ENCODE results near the gene GPC5. TPM values are rescaled to one million over a fixed set of nuclear protein-coding genes. Genes with fewer than 3 reads are reported as not detected.
"Not testable (repeated sequence)": the region's sequence is repeated elsewhere in the genome, so short reads cannot be mapped to it uniquely, and the experiment has no call there.

The GPC5 gene
- polyA plus RNA-seq, 2 donors, result not detected

- H3K9me3 ChIP-seq (ENCODE audit: control insufficient read depth in 2 of 2, insufficient read depth in 1 of 2, low read depth in 1 of 2, low read length in 1 of 2), result no peaks in the 10 kb centered on the region
- H3K4me1 ChIP-seq (ENCODE audit: control insufficient read depth in 2 of 2, insufficient read depth in 2 of 2, low read length in 1 of 2), result no peaks in the 10 kb centered on the region
- no peak overlapping the region for H3K27ac ChIP-seq (ENCODE audit: low read depth in 2 of 2, low read length in 1 of 2)
- 31 to 35% methylated on average over 3 of the region's 3 CpGs for WGBS, 2 donors
- no peaks in the 10 kb centered on the region for H3K36me3 ChIP-seq (ENCODE audit: control insufficient read depth in 2 of 2, insufficient read depth in 2 of 2, low read length in 1 of 2)
- no peak overlapping the region for H3K4me3 ChIP-seq (ENCODE audit: low read depth in 1 of 2, low read length in 2 of 2)
- no peaks in the 10 kb centered on the region for H3K27me3 ChIP-seq (ENCODE audit: control insufficient read depth in 1 of 2, insufficient read depth in 2 of 2, low read length in 2 of 2)
Observed at GRCh38 chr13:91773591-91774227, 375.3 kb downstream of the GPC5 start.

DNA sequence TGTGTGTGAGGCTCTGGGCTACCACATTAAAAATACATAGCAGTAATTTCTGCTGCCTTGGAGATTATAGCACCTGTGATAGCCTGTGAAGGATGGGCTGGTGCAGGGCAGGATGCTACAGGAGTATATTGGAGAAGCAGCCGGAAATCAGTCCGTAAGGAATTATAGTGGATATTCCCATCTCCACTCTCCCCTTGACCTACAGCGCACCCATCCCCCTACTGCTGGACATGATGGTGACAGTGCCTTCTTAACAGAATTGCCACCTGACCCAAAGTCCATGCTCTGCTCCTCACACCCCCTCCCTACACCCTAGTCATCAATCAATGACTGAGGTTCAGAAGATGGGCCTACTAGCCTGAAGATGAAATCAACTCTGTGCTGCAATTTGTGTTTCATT lies 376.0 kb downstream of the GPC5 start:
- WGBS, 2 donors, result 92 to 100% methylated on average over 3 of the region's 3 CpGs
- Histone ChIP-seq H3K4me1 (ENCODE audit: control insufficient read depth in 2 of 2, insufficient read depth in 2 of 2, low read length in 1 of 2) (no peaks in the 10 kb centered on the region), H3K36me3 (ENCODE audit: control insufficient read depth in 2 of 2, insufficient read depth in 2 of 2, low read length in 1 of 2) (no peaks in the 10 kb centered on the region)

DNA sequence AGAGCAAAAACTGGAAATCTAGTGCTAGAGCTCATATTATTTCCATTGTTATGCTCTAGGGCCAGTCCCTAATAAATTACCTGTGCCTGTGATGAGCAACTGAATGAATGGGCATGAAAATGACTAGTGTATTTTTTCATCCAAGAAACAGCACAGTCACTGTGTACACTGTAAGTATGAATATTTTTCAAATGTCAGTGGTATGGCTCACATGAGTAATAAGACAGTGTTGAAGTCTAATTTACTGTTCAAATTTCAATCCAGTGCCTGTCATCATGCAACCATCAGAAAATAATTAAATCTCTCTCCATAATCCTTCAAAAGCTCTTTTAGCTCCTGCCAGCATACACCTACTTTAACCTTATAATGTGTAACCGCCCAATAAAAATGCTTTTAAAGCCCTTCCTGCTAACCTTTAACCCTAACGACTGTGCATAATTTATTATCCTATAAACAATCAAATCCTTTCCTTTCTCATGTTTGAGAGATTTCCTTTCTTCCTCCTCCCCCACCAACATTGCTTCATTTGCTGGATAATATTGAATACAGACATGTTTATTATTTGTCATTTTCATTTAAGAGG lies 378.3 kb downstream of the GPC5 start:
- no peaks in the 10 kb centered on the region for H3K9me3 ChIP-seq (ENCODE audit: control insufficient read depth in 2 of 2, insufficient read depth in 1 of 2, low read depth in 1 of 2, low read length in 1 of 2)
- H3K36me3 ChIP-seq (ENCODE audit: control insufficient read depth in 2 of 2, insufficient read depth in 2 of 2, low read length in 1 of 2), result no peaks in the 10 kb centered on the region
- no peak overlapping the region for H3K27ac ChIP-seq (ENCODE audit: low read depth in 2 of 2, low read length in 1 of 2)
- H3K4me3 ChIP-seq (ENCODE audit: low read depth in 1 of 2, low read length in 2 of 2), result no peak overlapping the region
- WGBS, 2 donors, result 53 to 58% methylated on average over 2 of the region's 2 CpGs
- H3K4me1 ChIP-seq (ENCODE audit: control insufficient read depth in 2 of 2, insufficient read depth in 2 of 2, low read length in 1 of 2), result no peaks in the 10 kb centered on the region
- H3K27me3 ChIP-seq (ENCODE audit: control insufficient read depth in 1 of 2, insufficient read depth in 2 of 2, low read length in 2 of 2), result no peaks in the 10 kb centered on the region

More for the DNA sequence above, 376.0 kb downstream of the GPC5 start:
- no peak overlapping the region for H3K27ac ChIP-seq (ENCODE audit: low read depth in 2 of 2, low read length in 1 of 2)
- no peaks in the 10 kb centered on the region for H3K9me3 ChIP-seq (ENCODE audit: control insufficient read depth in 2 of 2, insufficient read depth in 1 of 2, low read depth in 1 of 2, low read length in 1 of 2)
- no peaks in the 10 kb centered on the region for H3K27me3 ChIP-seq (ENCODE audit: control insufficient read depth in 1 of 2, insufficient read depth in 2 of 2, low read length in 2 of 2)
- H3K4me3 ChIP-seq (ENCODE audit: low read depth in 1 of 2, low read length in 2 of 2), result no peak overlapping the region

DNA sequence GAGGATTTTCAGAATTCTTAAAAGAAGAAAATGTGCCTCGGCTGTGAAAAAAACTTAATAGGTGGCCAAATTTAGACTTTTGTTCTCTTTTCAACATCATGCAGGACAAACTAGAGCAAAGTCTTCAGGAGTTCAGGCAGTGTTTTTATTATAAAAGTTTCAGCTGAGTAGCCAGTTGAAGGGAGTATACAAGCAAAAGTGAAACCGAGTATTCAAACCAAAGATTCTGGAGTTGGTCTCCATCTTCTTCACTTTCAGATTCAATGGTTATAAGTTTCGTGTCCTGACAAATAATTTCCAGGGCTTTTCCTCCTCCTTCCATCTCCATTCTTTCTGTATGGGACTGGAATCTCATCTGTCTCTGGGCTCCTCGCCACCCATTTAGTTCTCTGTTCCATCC lies 379.7 kb downstream of the GPC5 start:
- 84 to 86% methylated on average over 4 of the region's 4 CpGs for WGBS, 2 donors
- no peaks in the 10 kb centered on the region for H3K9me3 ChIP-seq (ENCODE audit: control insufficient read depth in 2 of 2, insufficient read depth in 1 of 2, low read depth in 1 of 2, low read length in 1 of 2)
- no peaks in the 10 kb centered on the region for H3K27me3 ChIP-seq (ENCODE audit: control insufficient read depth in 1 of 2, insufficient read depth in 2 of 2, low read length in 2 of 2)
- H3K4me3 ChIP-seq (ENCODE audit: low read depth in 1 of 2, low read length in 2 of 2), result no peak overlapping the region
- no peaks in the 10 kb centered on the region for H3K4me1 ChIP-seq (ENCODE audit: control insufficient read depth in 2 of 2, insufficient read depth in 2 of 2, low read length in 1 of 2)
- H3K27ac ChIP-seq (ENCODE audit: low read depth in 2 of 2, low read length in 1 of 2), result no peak overlapping the region
- no peaks in the 10 kb centered on the region for H3K36me3 ChIP-seq (ENCODE audit: control insufficient read depth in 2 of 2, insufficient read depth in 2 of 2, low read length in 1 of 2)

DNA sequence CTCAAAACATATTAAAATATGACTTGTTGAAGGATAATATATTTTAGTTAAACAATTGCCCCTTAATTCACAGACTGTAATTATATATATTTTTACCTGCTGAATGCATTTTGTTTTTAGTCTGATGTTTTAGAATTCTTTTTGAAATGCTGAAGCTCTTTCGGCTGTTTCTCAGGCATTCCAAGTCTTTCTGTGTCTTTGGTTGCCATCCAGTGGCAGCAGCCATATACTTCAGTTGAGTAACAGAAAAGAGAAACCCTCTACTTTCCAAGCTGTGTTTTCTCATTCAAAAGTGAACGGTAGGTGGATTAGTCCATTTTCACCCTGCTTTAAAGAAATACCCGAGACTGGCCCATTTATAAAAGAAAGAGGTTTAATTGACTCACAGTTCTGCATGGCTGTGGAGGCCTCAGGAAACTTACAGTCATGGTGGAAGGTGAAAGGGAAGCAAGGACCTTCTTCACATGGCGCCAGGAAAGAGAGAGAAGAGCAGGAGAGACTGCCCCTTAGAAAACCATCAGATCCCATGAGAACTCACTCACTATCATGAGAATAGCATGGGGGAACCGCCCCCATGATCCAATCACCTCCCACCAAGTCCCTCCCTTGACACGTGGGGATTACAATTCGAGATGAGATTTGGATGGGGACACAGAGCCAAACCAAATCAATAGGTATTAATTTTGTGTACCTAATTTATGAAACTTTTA lies 383.7 kb downstream of the GPC5 start:
- not testable (repeated sequence) for H3K27me3 ChIP-seq (ENCODE audit: control insufficient read depth in 1 of 2, insufficient read depth in 2 of 2, low read length in 2 of 2); H3K9me3 ChIP-seq (ENCODE audit: control insufficient read depth in 2 of 2, insufficient read depth in 1 of 2, low read depth in 1 of 2, low read length in 1 of 2); H3K36me3 ChIP-seq (ENCODE audit: control insufficient read depth in 2 of 2, insufficient read depth in 2 of 2, low read length in 1 of 2); H3K4me3 ChIP-seq (ENCODE audit: low read depth in 1 of 2, low read length in 2 of 2); H3K27ac ChIP-seq (ENCODE audit: low read depth in 2 of 2, low read length in 1 of 2); H3K4me1 ChIP-seq (ENCODE audit: control insufficient read depth in 2 of 2, insufficient read depth in 2 of 2, low read length in 1 of 2)
- 61 to 63% methylated on average over 7 of the region's 7 CpGs for WGBS, 2 donors

- 66 to 68% methylated on average over 5 of the region's 5 CpGs for WGBS, 2 donors
- H3K36me3 ChIP-seq (ENCODE audit: control insufficient read depth in 2 of 2, insufficient read depth in 2 of 2, low read length in 1 of 2), result no peaks in the 10 kb centered on the region
- H3K4me3 ChIP-seq (ENCODE audit: low read depth in 1 of 2, low read length in 2 of 2), result no peak overlapping the region
- H3K27me3 ChIP-seq (ENCODE audit: control insufficient read depth in 1 of 2, insufficient read depth in 2 of 2, low read length in 2 of 2), result no peaks in the 10 kb centered on the region
- no peak overlapping the region for H3K27ac ChIP-seq (ENCODE audit: low read depth in 2 of 2, low read length in 1 of 2)
- no peaks in the 10 kb centered on the region for H3K4me1 ChIP-seq (ENCODE audit: control insufficient read depth in 2 of 2, insufficient read depth in 2 of 2, low read length in 1 of 2)
- H3K9me3 ChIP-seq (ENCODE audit: control insufficient read depth in 2 of 2, insufficient read depth in 1 of 2, low read depth in 1 of 2, low read length in 1 of 2), result no peaks in the 10 kb centered on the region
Observed at GRCh38 chr13:91785431-91786119, 387.2 kb downstream of the GPC5 start.

DNA sequence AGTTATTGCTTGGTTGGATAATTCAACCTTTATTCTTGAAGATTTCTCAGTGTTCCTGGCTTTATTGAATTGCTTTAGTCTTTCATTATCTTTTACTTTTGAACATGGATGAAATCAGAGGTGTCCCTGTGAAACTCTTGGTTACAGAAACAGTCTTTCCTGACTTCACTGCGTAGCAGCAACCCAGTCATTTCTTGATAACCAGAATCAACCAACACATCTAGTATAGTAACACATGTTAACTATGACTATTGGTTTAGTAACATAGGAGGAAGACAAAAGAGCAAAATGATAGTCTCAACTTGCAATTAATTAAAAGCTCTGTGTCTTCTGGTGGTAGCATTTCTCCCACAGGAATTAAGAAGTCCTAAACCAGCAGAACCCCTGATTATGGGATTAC lies 393.6 kb downstream of the GPC5 start:
- H3K4me1 ChIP-seq (ENCODE audit: control insufficient read depth in 2 of 2, insufficient read depth in 2 of 2, low read length in 1 of 2), result no peaks in the 10 kb centered on the region

DNA sequence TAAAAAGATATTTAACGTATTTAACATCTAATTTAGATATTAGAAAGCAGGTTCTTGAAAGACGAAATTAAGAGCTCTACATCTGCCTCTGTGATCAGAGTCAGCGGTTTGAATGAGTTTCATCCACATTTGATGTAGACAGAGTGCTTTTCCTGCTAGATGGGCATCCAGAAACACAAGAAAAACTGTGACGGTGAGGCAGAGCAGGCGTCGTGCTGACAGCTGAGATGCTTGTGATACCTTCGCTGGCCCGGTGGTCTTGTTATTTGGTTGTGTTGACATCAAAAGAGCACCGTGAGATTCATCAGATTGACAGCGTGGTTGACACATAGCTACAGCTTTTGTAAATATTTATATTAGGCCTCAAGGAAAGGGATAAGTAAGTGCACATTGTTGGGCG lies 399.1 kb downstream of the GPC5 start:
- WGBS, 2 donors, result 36 to 37% methylated on average over 11 of the region's 11 CpGs
- Histone ChIP-seq H3K27me3 (ENCODE audit: control insufficient read depth in 1 of 2, insufficient read depth in 2 of 2, low read length in 2 of 2) (no peaks in the 10 kb centered on the region), H3K36me3 (ENCODE audit: control insufficient read depth in 2 of 2, insufficient read depth in 2 of 2, low read length in 1 of 2) (no peaks in the 10 kb centered on the region), H3K4me1 (ENCODE audit: control insufficient read depth in 2 of 2, insufficient read depth in 2 of 2, low read length in 1 of 2) (no peaks in the 10 kb centered on the region), H3K4me3 (ENCODE audit: low read depth in 1 of 2, low read length in 2 of 2) (no peak overlapping the region), H3K27ac (ENCODE audit: low read depth in 2 of 2, low read length in 1 of 2) (no peak overlapping the region), H3K9me3 (ENCODE audit: control insufficient read depth in 2 of 2, insufficient read depth in 1 of 2, low read depth in 1 of 2, low read length in 1 of 2) (peaks cover 0 to 4% of the 10 kb centered on the region in 2 donors)

More for the DNA sequence above, 393.6 kb downstream of the GPC5 start:
- 72 to 81% methylated on average over 1 of the region's 1 CpG for WGBS, 2 donors
- H3K27ac ChIP-seq (ENCODE audit: low read depth in 2 of 2, low read length in 1 of 2), result no peak overlapping the region
- H3K9me3 ChIP-seq (ENCODE audit: control insufficient read depth in 2 of 2, insufficient read depth in 1 of 2, low read depth in 1 of 2, low read length in 1 of 2), result peaks cover 0 to 4% of the 10 kb centered on the region in 2 donors
- H3K4me3 ChIP-seq (ENCODE audit: low read depth in 1 of 2, low read length in 2 of 2), result no peak overlapping the region
- H3K36me3 ChIP-seq (ENCODE audit: control insufficient read depth in 2 of 2, insufficient read depth in 2 of 2, low read length in 1 of 2), result no peaks in the 10 kb centered on the region
- H3K27me3 ChIP-seq (ENCODE audit: control insufficient read depth in 1 of 2, insufficient read depth in 2 of 2, low read length in 2 of 2), result no peaks in the 10 kb centered on the region

GRCh38 chr13:91798338-91798737 lies 399.9 kb downstream of the GPC5 start:
- H3K4me1 ChIP-seq (ENCODE audit: control insufficient read depth in 2 of 2, insufficient read depth in 2 of 2, low read length in 1 of 2); H3K4me3 ChIP-seq (ENCODE audit: low read depth in 1 of 2, low read length in 2 of 2); H3K27me3 ChIP-seq (ENCODE audit: control insufficient read depth in 1 of 2, insufficient read depth in 2 of 2, low read length in 2 of 2); H3K27ac ChIP-seq (ENCODE audit: low read depth in 2 of 2, low read length in 1 of 2); H3K36me3 ChIP-seq (ENCODE audit: control insufficient read depth in 2 of 2, insufficient read depth in 2 of 2, low read length in 1 of 2); H3K9me3 ChIP-seq (ENCODE audit: control insufficient read depth in 2 of 2, insufficient read depth in 1 of 2, low read depth in 1 of 2, low read length in 1 of 2): not testable (repeated sequence)
- 67 to 93% methylated on average over 3 of the region's 3 CpGs for WGBS, 2 donors

All from esophagus (tissue), 2 donors.